ENCODE data around the gene SCGN. TPM values are rescaled to one million over a fixed set of nuclear protein-coding genes. Genes with fewer than 3 reads are reported as not detected.
A peak's percentile ranks its signal among the peaks of the same experiment; 100 is the strongest.

SCGN gene, protein sequence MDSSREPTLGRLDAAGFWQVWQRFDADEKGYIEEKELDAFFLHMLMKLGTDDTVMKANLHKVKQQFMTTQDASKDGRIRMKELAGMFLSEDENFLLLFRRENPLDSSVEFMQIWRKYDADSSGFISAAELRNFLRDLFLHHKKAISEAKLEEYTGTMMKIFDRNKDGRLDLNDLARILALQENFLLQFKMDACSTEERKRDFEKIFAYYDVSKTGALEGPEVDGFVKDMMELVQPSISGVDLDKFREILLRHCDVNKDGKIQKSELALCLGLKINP
- total RNA-seq (2012; rRNA removed): not detected in 2 replicates

DNA sequence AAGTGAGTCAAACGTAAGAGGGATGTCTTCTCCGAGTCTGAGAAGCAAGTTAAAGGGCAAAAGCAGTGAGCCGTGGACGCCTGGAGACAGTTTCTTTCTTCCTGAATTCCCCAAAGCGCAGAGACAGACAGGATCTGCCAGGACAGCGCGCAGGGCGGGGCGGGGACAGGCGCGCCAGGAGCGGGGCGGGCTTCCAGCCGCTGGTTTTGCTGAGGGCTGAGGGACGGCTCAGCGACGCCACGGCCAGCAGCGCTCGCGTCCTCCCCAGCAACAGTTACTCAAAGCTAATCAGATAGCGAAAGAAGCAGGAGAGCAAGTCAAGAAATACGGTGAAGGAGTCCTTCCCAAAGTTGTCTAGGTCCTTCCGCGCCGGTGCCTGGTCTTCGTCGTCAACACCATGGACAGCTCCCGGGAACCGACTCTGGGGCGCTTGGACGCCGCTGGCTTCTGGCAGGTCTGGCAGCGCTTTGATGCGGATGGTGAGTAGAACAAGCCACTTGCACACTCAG lies at the start of gene SCGN:
Gene SCGN (plus strand): TSS at position 209 of the 509 bp plus-strand sequence. CDS start 189 bp downstream, at position 398.
- no peaks in the 10 kb centered on the region for H3K9me3 ChIP-seq (replicated peaks; ENCODE audit: low read length)
- no peaks in the 10 kb centered on the region for H3K36me3 ChIP-seq (ENCODE audit: insufficient read depth, low read length)
- H3K4me1 ChIP-seq (ENCODE audit: control insufficient read depth, insufficient read depth, low read length): no peaks in the 10 kb centered on the region
- H3K27me3 ChIP-seq (ENCODE audit: control insufficient read depth, insufficient read depth, low read length): peaks cover 21% of the 10 kb centered on the region
- H3K9ac ChIP-seq (ENCODE audit: low read depth, low read length): no peak within 1 kb of the TSS
- H3K4me2 ChIP-seq (ENCODE audit: low read length): peak within 1 kb of the TSS; percentile 72
- peak within 1 kb of the TSS; percentile 28 for H3K4me3 ChIP-seq (ENCODE audit: low read length)

DNA sequence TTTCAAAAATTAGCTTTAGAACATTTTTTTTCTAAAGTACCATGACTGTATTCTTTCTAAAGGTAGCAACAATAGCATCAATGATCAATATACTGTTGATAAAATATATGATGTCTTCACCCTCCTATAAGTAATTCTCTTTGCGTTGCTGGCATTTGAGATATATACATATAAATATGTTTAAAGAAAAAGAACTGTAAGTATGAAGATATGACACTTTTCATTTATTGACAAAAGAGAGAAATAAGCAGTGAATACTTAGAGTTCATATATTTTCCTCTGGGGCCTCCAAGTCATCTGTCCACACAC lies 49.4 kb upstream of the SCGN start:
- Histone ChIP-seq H3K4me2 (ENCODE audit: low read length) (no peak overlapping the region), H3K27me3 (ENCODE audit: control insufficient read depth, insufficient read depth, low read length) (no peaks in the 10 kb centered on the region), H3K4me3 (ENCODE audit: low read length) (no peak overlapping the region), H3K4me1 (ENCODE audit: control insufficient read depth, insufficient read depth, low read length) (no peaks in the 10 kb centered on the region), H3K9ac (ENCODE audit: low read depth, low read length) (no peak overlapping the region), H3K36me3 (ENCODE audit: insufficient read depth, low read length) (no peaks in the 10 kb centered on the region), H3K9me3 (replicated peaks; ENCODE audit: low read length) (no peaks in the 10 kb centered on the region)

DNA sequence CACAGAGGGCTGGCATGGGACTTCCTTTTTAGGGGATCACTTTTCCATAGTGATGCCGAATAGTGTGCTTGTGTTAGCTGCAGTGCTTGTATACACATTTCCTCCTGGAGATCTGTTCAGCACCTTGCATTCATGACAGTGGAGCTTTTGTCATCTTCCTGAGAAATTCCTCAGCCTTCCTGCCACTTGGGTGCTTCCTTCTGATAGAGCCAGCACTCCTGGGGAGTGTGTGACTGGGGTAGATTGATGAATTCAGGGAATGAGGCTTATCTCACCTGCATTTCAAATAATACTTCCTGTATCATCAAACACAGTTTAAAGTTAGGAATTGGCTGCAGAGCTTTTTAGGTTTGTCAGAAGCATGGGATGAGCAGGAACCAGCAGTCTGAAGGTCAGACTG lies 48.8 kb upstream of the SCGN start:
- Histone ChIP-seq H3K36me3 (ENCODE audit: insufficient read depth, low read length) (no peaks in the 10 kb centered on the region), H3K4me1 (ENCODE audit: control insufficient read depth, insufficient read depth, low read length) (no peaks in the 10 kb centered on the region), H3K4me3 (ENCODE audit: low read length) (no peak overlapping the region), H3K9me3 (replicated peaks; ENCODE audit: low read length) (no peaks in the 10 kb centered on the region), H3K27me3 (ENCODE audit: control insufficient read depth, insufficient read depth, low read length) (no peaks in the 10 kb centered on the region), H3K4me2 (ENCODE audit: low read length) (no peak overlapping the region), H3K9ac (ENCODE audit: low read depth, low read length) (no peak overlapping the region)

DNA sequence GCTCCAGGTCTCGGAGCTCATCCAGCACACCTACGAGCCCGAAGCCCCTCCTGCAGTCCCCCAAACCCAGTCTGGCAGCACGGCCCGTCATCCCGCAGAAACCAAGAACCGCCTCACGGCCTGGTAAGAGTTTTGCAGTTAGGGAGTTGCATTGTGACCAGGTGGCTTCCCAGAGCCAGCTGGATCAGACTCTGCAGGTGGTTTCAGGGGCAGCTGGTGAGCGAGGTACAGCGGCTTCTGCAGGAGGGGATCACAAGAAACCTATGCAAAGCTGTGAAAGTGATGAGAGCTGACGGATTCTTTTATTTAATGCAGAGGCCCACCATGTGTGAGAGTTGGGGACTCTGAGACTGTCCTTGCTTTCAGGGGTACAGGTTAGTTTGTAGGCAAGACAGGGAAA lies 45.9 kb upstream of the SCGN start:
- H3K27me3 ChIP-seq (ENCODE audit: control insufficient read depth, insufficient read depth, low read length): no peaks in the 10 kb centered on the region
- no peak overlapping the region for H3K4me3 ChIP-seq (ENCODE audit: low read length)
- no peak overlapping the region for H3K4me2 ChIP-seq (ENCODE audit: low read length)
- H3K4me1 ChIP-seq (ENCODE audit: control insufficient read depth, insufficient read depth, low read length): no peaks in the 10 kb centered on the region
- H3K9ac ChIP-seq (ENCODE audit: low read depth, low read length): no peak overlapping the region
- no peaks in the 10 kb centered on the region for H3K9me3 ChIP-seq (replicated peaks; ENCODE audit: low read length)
- no peaks in the 10 kb centered on the region for H3K36me3 ChIP-seq (ENCODE audit: insufficient read depth, low read length)

DNA sequence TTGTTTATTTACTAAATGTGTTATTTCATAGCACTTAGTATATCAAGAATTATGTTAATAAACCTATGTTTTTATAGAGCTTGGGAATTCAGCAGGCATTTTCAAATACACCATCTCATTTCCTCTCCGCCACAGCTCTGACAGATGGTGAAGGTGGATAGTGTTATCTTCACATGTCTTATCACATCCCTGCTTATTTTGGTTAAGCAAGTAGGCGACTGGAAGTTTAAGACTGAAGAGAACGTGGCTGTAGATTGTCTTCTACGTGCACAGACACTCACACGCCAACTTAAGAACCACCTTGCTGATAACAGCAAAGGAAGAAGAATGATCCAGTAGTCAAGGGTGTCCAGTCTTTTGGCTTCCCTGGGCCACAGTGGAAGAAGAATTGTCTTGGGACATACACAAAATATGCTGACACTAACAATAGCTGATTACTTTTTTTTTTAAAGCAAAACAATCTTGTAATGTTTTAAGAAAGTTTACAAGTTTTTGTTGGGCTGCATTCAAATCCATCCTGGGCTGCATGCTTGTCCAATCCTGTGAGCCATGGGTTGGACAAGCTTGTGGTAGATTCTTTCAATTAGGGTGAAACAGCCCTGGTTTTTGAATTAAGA lies 43.3 kb upstream of the SCGN start:
- H3K9ac ChIP-seq (ENCODE audit: low read depth, low read length): no peak overlapping the region
- peaks cover 3% of the 10 kb centered on the region for H3K4me1 ChIP-seq (ENCODE audit: control insufficient read depth, insufficient read depth, low read length)
- no peak overlapping the region for H3K4me2 ChIP-seq (ENCODE audit: low read length)
- H3K27me3 ChIP-seq (ENCODE audit: control insufficient read depth, insufficient read depth, low read length): no peaks in the 10 kb centered on the region
- no peak overlapping the region for H3K4me3 ChIP-seq (ENCODE audit: low read length)
- H3K9me3 ChIP-seq (replicated peaks; ENCODE audit: low read length): no peaks in the 10 kb centered on the region
- H3K36me3 ChIP-seq (ENCODE audit: insufficient read depth, low read length): no peaks in the 10 kb centered on the region

DNA sequence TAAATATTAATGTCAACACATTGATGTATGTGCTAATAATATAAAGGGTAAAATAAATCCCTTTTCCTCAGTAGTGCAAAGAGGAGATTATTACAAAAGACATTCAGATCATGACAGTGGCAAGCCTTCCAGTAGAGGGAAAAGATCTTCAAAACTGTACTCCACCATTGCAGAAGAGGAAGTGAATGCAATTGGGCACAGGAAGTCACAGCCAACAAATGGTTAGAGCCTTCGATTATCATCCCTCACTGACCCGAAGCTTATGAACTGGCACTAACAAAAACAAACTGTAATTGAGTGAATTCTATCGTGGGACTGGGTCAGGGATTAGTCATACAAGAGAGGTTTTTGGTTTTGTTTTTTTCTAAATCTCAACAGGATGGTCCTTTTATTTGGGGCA lies 39.3 kb upstream of the SCGN start:
- Histone ChIP-seq H3K9me3 (replicated peaks; ENCODE audit: low read length) (no peaks in the 10 kb centered on the region), H3K4me2 (ENCODE audit: low read length) (no peak overlapping the region), H3K9ac (ENCODE audit: low read depth, low read length) (no peak overlapping the region), H3K27me3 (ENCODE audit: control insufficient read depth, insufficient read depth, low read length) (no peaks in the 10 kb centered on the region), H3K4me3 (ENCODE audit: low read length) (no peak overlapping the region), H3K36me3 (ENCODE audit: insufficient read depth, low read length) (no peaks in the 10 kb centered on the region), H3K4me1 (ENCODE audit: control insufficient read depth, insufficient read depth, low read length) (peaks cover 3% of the 10 kb centered on the region)

DNA sequence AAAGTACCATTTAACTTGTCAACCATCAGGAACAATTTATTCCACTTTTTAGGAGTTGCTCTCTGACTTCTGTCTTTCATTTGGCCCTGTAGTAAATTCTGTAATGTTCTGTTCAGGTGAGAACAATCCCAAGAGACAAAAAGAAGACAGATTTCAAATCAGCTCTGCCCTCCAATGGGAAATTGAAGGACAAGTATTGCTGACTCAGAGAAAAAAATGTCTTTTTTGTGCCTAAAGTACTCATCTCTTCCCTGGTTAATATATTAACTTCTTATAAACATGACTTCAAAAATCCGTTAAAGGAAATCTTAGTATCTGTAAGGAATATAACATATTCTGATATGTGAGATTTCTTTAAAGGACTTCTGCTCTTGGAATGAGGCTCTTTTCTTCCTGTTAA lies 38.6 kb upstream of the SCGN start:
- no peak overlapping the region for H3K4me3 ChIP-seq (ENCODE audit: low read length)
- H3K27me3 ChIP-seq (ENCODE audit: control insufficient read depth, insufficient read depth, low read length): no peaks in the 10 kb centered on the region
- no peaks in the 10 kb centered on the region for H3K36me3 ChIP-seq (ENCODE audit: insufficient read depth, low read length)
- H3K4me1 ChIP-seq (ENCODE audit: control insufficient read depth, insufficient read depth, low read length): peaks cover 3% of the 10 kb centered on the region
- H3K9me3 ChIP-seq (replicated peaks; ENCODE audit: low read length): no peaks in the 10 kb centered on the region
- H3K4me2 ChIP-seq (ENCODE audit: low read length): no peak overlapping the region
- no peak overlapping the region for H3K9ac ChIP-seq (ENCODE audit: low read depth, low read length)

DNA sequence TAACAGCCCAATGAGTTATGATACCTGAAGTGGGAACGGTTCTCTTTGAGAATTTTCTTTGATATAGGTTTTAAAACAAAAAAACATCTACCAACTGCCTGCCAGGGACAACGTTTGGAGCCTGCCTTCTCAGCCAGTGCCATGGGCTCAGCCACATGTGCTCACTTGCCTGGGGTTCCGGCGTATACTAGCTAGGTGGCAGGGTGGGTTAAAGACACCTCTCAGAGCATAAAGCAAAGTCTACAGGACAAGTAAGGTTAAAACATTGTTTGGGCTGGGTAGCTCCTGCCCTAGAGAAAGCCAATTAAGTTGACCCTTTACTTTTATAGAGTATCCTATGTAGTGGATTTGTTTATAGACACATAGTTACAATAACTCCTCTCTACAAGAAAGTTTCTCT lies 38.0 kb upstream of the SCGN start:
- Histone ChIP-seq H3K27me3 (ENCODE audit: control insufficient read depth, insufficient read depth, low read length) (no peaks in the 10 kb centered on the region), H3K4me2 (ENCODE audit: low read length) (no peak overlapping the region), H3K4me1 (ENCODE audit: control insufficient read depth, insufficient read depth, low read length) (peaks cover 3% of the 10 kb centered on the region), H3K9me3 (replicated peaks; ENCODE audit: low read length) (no peaks in the 10 kb centered on the region), H3K36me3 (ENCODE audit: insufficient read depth, low read length) (no peaks in the 10 kb centered on the region), H3K4me3 (ENCODE audit: low read length) (no peak overlapping the region), H3K9ac (ENCODE audit: low read depth, low read length) (no peak overlapping the region)

DNA sequence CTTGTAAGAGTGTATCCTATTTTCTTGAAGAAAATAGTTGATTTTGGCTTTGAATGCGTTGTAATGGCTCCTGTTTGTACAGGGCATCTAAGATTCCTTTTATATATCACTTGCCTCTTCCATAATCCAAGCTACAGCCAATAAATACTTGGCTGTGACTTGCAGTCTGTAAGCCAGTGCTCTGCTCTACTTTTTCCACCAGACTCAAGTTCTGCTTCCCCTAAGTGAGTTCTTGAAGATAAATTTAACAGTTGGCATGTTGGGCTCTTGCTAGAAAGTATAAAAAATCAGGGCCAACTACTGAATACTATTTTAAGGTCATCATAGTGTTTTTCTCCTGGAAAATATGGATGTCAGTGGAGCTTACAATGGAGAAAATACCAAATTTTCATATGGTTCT lies 36.5 kb upstream of the SCGN start:
- Histone ChIP-seq H3K27me3 (ENCODE audit: control insufficient read depth, insufficient read depth, low read length) (no peaks in the 10 kb centered on the region), H3K9me3 (replicated peaks; ENCODE audit: low read length) (no peaks in the 10 kb centered on the region), H3K4me3 (ENCODE audit: low read length) (no peak overlapping the region), H3K36me3 (ENCODE audit: insufficient read depth, low read length) (no peaks in the 10 kb centered on the region), H3K4me2 (ENCODE audit: low read length) (no peak overlapping the region), H3K4me1 (ENCODE audit: control insufficient read depth, insufficient read depth, low read length) (peaks cover 3% of the 10 kb centered on the region), H3K9ac (ENCODE audit: low read depth, low read length) (no peak overlapping the region)

DNA sequence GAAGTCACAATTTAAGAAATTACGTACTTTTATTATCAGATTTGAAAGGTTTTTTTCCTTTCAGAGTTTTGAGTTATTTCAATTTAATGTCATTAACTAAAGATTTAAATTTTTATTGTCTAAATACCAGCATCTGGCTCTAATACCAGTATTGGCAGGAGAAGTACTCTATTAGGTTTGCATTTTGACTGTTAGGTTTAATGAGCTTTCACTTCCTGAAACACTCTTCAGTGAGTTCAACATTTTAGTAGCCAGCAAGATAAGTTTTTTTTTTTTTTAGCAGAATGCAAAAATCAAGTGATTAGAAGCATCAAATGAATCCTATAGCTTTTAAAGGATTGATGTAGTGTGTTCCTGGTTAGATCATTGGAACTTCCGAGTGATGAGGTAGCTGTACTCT lies 34.0 kb upstream of the SCGN start:
- Histone ChIP-seq H3K4me3 (ENCODE audit: low read length) (no peak overlapping the region), H3K27me3 (ENCODE audit: control insufficient read depth, insufficient read depth, low read length) (no peaks in the 10 kb centered on the region), H3K4me2 (ENCODE audit: low read length) (no peak overlapping the region)

DNA sequence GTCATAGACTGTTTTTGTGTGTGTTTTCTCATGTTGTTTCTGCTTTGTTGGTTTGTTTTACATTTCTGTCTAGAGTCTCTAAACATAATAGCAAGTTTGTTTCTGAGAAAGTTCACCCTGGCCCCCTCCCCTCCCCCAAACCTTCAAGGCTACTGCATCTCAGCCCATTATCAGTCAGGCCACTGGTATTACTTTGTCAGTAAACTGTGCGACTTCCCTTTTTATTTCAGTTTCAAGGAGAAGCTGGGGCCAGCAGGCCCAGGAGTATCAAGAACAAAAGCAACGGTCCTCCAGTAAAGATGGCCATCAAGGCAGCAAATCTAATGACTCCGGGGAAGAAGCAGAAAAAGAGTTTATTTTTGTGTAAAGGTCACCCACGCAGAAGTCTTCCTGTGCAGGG lies 32.8 kb upstream of the SCGN start:
- H3K27me3 ChIP-seq (ENCODE audit: control insufficient read depth, insufficient read depth, low read length): no peaks in the 10 kb centered on the region
- H3K4me1 ChIP-seq (ENCODE audit: control insufficient read depth, insufficient read depth, low read length): no peaks in the 10 kb centered on the region
- no peaks in the 10 kb centered on the region for H3K36me3 ChIP-seq (ENCODE audit: insufficient read depth, low read length)
- no peak overlapping the region for H3K4me2 ChIP-seq (ENCODE audit: low read length)
- no peaks in the 10 kb centered on the region for H3K9me3 ChIP-seq (replicated peaks; ENCODE audit: low read length)
- H3K4me3 ChIP-seq (ENCODE audit: low read length): no peak overlapping the region
- no peak overlapping the region for H3K9ac ChIP-seq (ENCODE audit: low read depth, low read length)

More for the DNA sequence above, 34.0 kb upstream of the SCGN start:
- no peak overlapping the region for H3K9ac ChIP-seq (ENCODE audit: low read depth, low read length)
- H3K36me3 ChIP-seq (ENCODE audit: insufficient read depth, low read length): no peaks in the 10 kb centered on the region
- peaks cover 2% of the 10 kb centered on the region for H3K4me1 ChIP-seq (ENCODE audit: control insufficient read depth, insufficient read depth, low read length)
- H3K9me3 ChIP-seq (replicated peaks; ENCODE audit: low read length): no peaks in the 10 kb centered on the region

DNA sequence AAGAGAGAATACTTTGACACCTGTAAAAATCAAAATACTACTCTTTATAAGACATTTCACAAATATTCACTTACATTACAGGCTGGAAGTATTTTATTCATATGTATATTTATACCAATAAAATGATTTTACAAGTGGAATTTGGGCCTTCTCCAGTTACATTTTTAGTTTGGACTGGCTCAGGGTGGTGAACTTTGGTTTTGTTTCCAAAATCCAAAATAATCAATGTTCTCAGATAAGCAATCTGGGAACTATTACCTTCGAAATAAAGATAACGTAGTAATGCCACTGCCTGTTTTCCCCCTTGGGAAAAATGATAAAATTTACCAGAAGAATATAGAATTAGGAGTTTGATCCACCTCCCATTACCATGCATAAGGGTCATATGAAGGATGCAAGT lies 31.6 kb upstream of the SCGN start:
- no peaks in the 10 kb centered on the region for H3K4me1 ChIP-seq (ENCODE audit: control insufficient read depth, insufficient read depth, low read length)
- H3K36me3 ChIP-seq (ENCODE audit: insufficient read depth, low read length): no peaks in the 10 kb centered on the region
- H3K9me3 ChIP-seq (replicated peaks; ENCODE audit: low read length): no peaks in the 10 kb centered on the region
- H3K9ac ChIP-seq (ENCODE audit: low read depth, low read length): no peak overlapping the region
- H3K27me3 ChIP-seq (ENCODE audit: control insufficient read depth, insufficient read depth, low read length): no peaks in the 10 kb centered on the region
- H3K4me3 ChIP-seq (ENCODE audit: low read length): no peak overlapping the region
- no peak overlapping the region for H3K4me2 ChIP-seq (ENCODE audit: low read length)

All from skeletal muscle satellite cell (primary cell).